Astrocyte of the cerebellum (primary cell): ENCODE data around the gene TWSG1.

Experiments
- DNase-seq: peaks from one replicate; pipeline ENCODE4 v3.0.0-alpha.2; 2011; ENCODE audit warnings: low read depth
- H3K4me3 ChIP-seq: 2 replicates; pipeline ENCODE4 v1.5.1; 2011; ENCODE audit warnings: mild to moderate bottlenecking, low read depth, low read length, moderate library complexity
- in situ Hi-C: cut with HindIII; loops from 2 replicates; pipeline ENCODE4 v1.10.0; 2017; ENCODE audit warnings: low sequenced_read_pairs
- TF ChIP-seq, protein P1 (sequence below): IDR thresholded peaks from 2 replicates; pipeline ENCODE4 v1.5.1; 2012; ENCODE audit warnings: low read length, low read depth, moderate library complexity, mild to moderate bottlenecking; ENCODE audit errors: missing control alignments

Gene TWSG1

DNA sequence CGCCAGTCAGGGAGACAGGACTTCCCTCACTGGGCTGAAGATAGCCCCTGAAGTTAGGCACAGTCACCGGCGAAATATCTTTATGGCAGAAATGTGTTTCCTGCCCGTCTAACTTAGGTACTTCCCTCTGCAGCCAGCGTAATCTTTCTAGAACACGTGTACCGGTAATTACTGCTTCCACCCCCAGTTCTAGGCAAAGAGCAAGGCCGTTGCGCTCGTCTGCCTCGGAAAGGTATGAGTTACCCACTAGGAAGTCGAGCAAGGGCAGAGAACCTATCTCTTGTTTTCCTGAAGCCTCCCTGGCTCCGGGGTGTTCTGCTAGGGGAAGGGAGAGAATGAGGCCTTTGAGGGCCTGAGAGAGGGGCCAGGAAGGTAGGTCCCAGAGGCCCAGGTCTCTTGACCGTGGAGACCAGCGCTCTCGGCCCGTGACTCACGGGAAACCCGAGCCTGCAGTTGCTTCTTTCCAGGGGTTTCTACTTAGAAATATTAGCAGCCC, 70.0 kb downstream of the TWSG1 start:
- in situ Hi-C loops = no loop called here
- no peak overlapping the region for H3K4me3 ChIP-seq
- TF ChIP-seq, protein P1, sequence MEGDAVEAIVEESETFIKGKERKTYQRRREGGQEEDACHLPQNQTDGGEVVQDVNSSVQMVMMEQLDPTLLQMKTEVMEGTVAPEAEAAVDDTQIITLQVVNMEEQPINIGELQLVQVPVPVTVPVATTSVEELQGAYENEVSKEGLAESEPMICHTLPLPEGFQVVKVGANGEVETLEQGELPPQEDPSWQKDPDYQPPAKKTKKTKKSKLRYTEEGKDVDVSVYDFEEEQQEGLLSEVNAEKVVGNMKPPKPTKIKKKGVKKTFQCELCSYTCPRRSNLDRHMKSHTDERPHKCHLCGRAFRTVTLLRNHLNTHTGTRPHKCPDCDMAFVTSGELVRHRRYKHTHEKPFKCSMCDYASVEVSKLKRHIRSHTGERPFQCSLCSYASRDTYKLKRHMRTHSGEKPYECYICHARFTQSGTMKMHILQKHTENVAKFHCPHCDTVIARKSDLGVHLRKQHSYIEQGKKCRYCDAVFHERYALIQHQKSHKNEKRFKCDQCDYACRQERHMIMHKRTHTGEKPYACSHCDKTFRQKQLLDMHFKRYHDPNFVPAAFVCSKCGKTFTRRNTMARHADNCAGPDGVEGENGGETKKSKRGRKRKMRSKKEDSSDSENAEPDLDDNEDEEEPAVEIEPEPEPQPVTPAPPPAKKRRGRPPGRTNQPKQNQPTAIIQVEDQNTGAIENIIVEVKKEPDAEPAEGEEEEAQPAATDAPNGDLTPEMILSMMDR = no peak
- no peak for DNase-seq

DNA sequence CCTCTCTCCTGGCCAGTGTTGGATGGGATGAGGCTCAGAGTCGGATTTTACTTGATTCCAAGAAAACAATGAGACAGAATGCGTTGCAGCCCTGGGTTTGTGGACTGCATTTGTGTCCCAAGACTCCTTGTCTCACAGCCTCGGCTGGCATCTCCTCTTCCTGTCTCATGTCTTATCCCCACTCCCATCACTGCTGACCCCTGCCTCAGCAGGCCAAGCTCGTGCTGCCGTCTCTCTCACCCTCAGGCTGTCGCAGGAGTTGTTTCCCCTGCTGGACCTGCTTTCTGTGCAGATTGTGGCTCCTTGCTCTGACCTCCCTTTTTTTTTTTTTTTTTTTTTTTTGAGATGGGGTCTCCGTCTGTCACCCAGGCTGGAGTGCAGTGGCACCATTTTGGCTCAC, 70.6 kb downstream of the TWSG1 start:
- DNase-seq = no peak
- H3K4me3 ChIP-seq = no peak overlapping the region
- in situ Hi-C loops = no loop called here
- TF ChIP-seq, protein P1 = no peak

DNA sequence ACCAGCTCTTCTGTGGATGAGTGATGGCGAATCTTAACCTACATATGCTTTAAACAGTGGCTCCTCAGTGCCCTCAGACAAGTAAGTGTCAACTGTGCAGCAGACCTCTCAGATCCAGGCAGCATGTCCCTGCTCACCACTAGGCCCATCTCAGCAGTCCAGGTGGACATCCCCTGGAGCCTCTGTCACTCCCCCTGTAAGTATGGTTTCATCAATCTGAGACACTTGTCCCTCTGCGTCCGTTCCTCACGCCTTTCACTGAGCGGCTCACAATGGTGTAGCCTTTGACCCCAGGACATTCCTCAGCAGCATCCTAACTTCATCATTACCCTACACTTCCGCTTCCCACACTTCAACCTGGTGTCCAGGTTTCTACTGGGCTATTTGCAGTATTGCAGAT, 71.4 kb downstream of the TWSG1 start:
- H3K4me3 ChIP-seq = no peak overlapping the region
- in situ Hi-C loops = no loop called here
- TF ChIP-seq, protein P1 = no peak
- no peak for DNase-seq

DNA sequence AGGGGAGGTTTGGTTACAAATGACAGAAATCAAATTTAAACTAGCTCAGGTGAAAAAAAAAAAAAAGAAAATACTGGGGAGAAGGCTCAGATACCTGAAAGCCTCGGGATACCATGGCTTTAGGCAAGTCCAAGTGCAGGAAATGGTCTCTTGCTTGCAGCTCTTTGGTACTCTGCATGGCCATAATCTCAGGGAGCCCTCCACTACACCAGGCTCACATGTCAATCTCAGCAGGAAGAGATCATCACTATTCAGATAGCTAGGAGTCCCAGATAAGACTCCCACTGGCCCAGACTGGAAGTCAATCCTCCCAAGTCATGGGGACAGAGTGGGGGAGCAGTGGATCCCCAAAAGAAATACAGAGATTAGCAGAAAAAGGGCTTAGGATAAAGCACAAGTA, 75.9 kb downstream of the TWSG1 start:
- TF ChIP-seq, protein P1 = no peak
- no peak for DNase-seq
- in situ Hi-C loops = no loop called here
- no peak overlapping the region for H3K4me3 ChIP-seq

DNA sequence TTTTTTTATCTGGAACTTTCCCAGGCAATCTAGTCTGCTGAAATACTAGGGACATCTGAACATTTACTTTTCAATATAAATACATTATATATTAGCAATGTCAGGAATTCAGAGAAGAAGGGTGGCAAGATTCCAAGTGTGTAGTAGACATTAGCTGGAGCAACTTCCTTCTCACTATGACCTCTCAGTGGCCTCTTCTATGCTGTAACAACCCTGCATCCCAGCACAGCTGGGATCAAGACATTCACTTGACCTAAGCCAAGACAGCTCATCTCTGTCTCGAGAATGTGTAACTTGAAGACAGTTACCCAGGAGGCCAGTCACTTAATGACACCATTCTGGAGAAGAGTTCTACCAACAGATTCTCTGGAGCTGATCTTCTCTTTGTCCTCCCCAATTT, 79.0 kb downstream of the TWSG1 start:
- no peak overlapping the region for H3K4me3 ChIP-seq
- TF ChIP-seq, protein P1 = no peak
- no peak for DNase-seq
- in situ Hi-C loops = no loop called here

DNA sequence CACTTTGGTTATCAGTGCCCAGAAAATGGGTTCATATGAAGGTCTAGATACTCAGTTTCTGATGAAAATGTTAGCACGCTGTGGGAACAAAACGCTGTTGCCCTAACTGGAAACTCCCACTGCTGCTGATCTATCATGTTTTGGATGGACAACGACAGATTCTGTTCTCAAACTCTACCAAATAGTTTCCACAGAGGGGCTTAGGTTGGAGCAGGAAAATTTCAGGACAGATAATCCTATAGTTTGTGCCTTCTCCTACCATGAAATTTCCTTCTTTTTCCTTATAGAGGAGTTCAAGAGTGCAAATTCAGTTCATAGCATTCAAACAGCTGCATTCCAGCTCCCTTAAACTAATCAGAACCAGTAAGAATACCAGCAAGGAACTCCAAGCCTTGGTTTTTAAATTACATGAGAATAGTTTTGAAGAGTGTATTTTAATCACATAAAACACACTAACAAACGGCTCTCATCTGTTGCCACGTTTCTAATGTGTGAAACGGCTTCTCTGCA, 82.0 kb downstream of the TWSG1 start:
- in situ Hi-C loops = no loop called here
- no peak for DNase-seq
- TF ChIP-seq, protein P1 = no peak
- no peak overlapping the region for H3K4me3 ChIP-seq
